ENCODE data around the gene PIGP.
"Not testable (repeated sequence)": the region's sequence is repeated elsewhere in the genome, so short reads cannot be mapped to it uniquely, and the experiment has no call there.

PIGP gene

DNA sequence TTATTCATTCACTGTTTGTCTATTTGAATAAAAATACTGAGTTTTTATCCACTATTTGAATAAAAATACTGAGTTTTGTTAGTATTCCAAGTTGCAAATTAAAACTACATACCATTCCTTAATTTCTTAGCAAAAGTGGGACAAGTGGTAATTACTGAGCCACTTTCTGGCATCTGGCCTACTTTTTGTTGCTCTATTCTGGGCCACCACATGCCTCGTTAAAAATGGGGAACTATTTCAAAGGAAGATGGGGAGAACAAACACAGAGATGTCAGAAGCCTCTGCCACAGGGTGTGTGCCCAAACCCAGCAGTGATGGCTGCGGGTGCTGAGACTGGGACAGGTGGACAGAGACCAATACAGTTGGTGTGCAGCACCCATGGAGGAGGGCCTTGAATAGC, 14.6 kb downstream of the PIGP start:
- TF ChIP-seq, protein P1, sequence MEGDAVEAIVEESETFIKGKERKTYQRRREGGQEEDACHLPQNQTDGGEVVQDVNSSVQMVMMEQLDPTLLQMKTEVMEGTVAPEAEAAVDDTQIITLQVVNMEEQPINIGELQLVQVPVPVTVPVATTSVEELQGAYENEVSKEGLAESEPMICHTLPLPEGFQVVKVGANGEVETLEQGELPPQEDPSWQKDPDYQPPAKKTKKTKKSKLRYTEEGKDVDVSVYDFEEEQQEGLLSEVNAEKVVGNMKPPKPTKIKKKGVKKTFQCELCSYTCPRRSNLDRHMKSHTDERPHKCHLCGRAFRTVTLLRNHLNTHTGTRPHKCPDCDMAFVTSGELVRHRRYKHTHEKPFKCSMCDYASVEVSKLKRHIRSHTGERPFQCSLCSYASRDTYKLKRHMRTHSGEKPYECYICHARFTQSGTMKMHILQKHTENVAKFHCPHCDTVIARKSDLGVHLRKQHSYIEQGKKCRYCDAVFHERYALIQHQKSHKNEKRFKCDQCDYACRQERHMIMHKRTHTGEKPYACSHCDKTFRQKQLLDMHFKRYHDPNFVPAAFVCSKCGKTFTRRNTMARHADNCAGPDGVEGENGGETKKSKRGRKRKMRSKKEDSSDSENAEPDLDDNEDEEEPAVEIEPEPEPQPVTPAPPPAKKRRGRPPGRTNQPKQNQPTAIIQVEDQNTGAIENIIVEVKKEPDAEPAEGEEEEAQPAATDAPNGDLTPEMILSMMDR (IDR thresholded peaks at IDR 0.05; ENCODE audit: low read depth, low read length): no peak
- no peak for TF ChIP-seq EZH2phosphoT487 (IDR thresholded peaks at IDR 0.05; ENCODE audit: low read depth)
- H3K4me1 ChIP-seq (ENCODE audit: low read length): no peaks in the 10 kb centered on the region
- H3K27ac ChIP-seq (ENCODE audit: low read length): no peak overlapping the region
- no peak overlapping the region for H3K4me2 ChIP-seq (ENCODE audit: low read length)
- H4K20me1 ChIP-seq (ENCODE audit: insufficient read depth, low read length): no peaks in the 10 kb centered on the region
- H3K4me3 ChIP-seq (ENCODE audit: low read length): no peak overlapping the region
- no peaks in the 10 kb centered on the region for H3K36me3 ChIP-seq (replicated peaks; ENCODE audit: low read depth, low read length)
- H3K9ac ChIP-seq (ENCODE audit: low read length): no peak overlapping the region
- H2AFZ ChIP-seq (ENCODE audit: low read depth, low read length): no peak overlapping the region
- no peaks in the 10 kb centered on the region for H3K9me3 ChIP-seq (ENCODE audit: insufficient read depth, low read length)
- no peaks in the 10 kb centered on the region for H3K79me2 ChIP-seq (ENCODE audit: low read length)
- H3K27me3 ChIP-seq (ENCODE audit: low read depth, low read length): peaks cover 3% of the 10 kb centered on the region; the same call in 1 of the 2 replicates

DNA sequence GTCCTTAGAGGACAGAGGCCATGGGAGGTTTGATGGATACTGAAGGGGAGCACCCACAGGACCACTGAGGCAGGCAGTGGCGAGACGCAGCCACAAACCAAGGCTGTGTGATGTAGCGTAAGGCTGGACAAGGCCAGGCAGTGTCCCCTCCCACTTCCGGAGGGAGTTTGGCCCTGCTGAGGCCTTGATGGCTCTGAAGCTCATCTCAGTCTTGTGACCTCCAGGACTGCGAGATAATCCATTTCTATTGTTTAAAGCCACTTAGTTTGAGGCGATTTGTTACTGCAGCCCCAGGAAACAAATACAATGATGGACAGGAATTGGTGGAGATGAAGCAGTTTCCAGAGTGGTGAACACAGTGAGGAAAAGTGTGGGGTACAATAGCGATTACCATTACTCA, 15.3 kb downstream of the PIGP start:
- H4K20me1 ChIP-seq (ENCODE audit: insufficient read depth, low read length): no peaks in the 10 kb centered on the region
- H3K9ac ChIP-seq (ENCODE audit: low read length): no peak overlapping the region
- no peak overlapping the region for H2AFZ ChIP-seq (ENCODE audit: low read depth, low read length)
- H3K4me1 ChIP-seq (ENCODE audit: low read length): no peaks in the 10 kb centered on the region
- H3K36me3 ChIP-seq (replicated peaks; ENCODE audit: low read depth, low read length): no peaks in the 10 kb centered on the region
- TF ChIP-seq, protein P1 (IDR thresholded peaks at IDR 0.05; ENCODE audit: low read depth, low read length): no peak
- TF ChIP-seq EZH2phosphoT487 (IDR thresholded peaks at IDR 0.05; ENCODE audit: low read depth): no peak
- H3K27ac ChIP-seq (ENCODE audit: low read length): no peak overlapping the region
- H3K9me3 ChIP-seq (ENCODE audit: insufficient read depth, low read length): no peaks in the 10 kb centered on the region
- H3K4me3 ChIP-seq (ENCODE audit: low read length): no peak overlapping the region
- no peaks in the 10 kb centered on the region for H3K79me2 ChIP-seq (ENCODE audit: low read length)
- peaks cover 3% of the 10 kb centered on the region; the same call in 1 of the 2 replicates for H3K27me3 ChIP-seq (ENCODE audit: low read depth, low read length)
- H3K4me2 ChIP-seq (ENCODE audit: low read length): no peak overlapping the region

DNA sequence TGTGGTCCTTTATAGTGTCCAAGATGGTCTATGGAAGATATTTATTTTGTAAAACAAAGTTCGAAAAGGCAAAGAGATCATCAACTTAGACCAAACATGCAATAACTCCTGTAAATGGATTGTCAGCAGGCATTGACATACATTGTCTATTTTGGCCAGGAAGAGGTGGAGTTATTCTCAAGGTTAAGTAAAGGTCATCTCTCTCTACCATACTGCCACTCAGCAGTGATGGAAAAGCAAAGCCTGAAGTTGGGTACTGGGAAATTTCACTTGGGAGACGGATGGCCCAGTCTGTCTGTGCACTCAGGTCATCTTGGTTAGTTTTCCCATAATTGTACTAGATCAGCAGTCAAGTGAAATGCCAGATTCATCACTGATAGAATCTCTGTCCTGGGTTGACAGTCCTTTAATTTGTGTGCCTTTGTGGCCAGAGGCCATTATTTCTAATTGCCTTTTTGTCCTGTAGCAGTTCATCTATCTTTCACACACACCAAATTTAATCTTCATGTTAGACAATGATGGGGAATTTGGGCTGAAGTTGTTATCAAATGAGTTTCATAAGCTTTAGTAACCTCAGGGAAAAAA, 17.5 kb downstream of the PIGP start:
- Histone ChIP-seq H3K27me3 (ENCODE audit: low read depth, low read length) (peaks cover 3% of the 10 kb centered on the region; the same call in 1 of the 2 replicates), H3K9ac (ENCODE audit: low read length) (no peak overlapping the region), H3K27ac (ENCODE audit: low read length) (no peak overlapping the region), H4K20me1 (ENCODE audit: insufficient read depth, low read length) (no peaks in the 10 kb centered on the region), H3K9me3 (ENCODE audit: insufficient read depth, low read length) (no peaks in the 10 kb centered on the region), H3K4me2 (ENCODE audit: low read length) (no peak overlapping the region), H3K36me3 (replicated peaks; ENCODE audit: low read depth, low read length) (no peaks in the 10 kb centered on the region), H3K4me3 (ENCODE audit: low read length) (no peak overlapping the region), H3K79me2 (ENCODE audit: low read length) (no peaks in the 10 kb centered on the region), H3K4me1 (ENCODE audit: low read length) (no peaks in the 10 kb centered on the region), H2AFZ (ENCODE audit: low read depth, low read length) (no peak overlapping the region)
- TF ChIP-seq EZH2phosphoT487 (IDR thresholded peaks at IDR 0.05; ENCODE audit: low read depth): no peak
- TF ChIP-seq, protein P1 (IDR thresholded peaks at IDR 0.05; ENCODE audit: low read depth, low read length): no peak

DNA sequence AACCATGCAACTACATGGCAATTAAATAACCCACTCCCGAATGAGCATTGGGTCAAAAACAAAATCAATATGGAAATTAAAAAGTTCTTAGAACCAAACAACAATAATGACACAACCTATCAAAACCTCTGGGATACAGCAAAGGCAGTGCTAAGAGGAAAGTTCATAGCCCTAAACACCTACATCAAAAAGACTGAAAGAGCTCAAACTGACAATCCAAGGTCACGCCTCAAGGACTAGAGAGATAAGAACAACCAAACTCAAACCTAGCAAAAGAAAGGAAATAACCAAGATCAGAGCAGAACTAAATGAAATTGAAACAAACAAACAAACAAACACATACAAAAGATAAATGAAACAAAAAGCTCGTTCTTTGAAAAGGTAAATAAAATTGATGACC, 23.1 kb downstream of the PIGP start:
- not testable (repeated sequence) for H3K27me3 ChIP-seq (ENCODE audit: low read depth, low read length); H3K9me3 ChIP-seq (ENCODE audit: insufficient read depth, low read length); H3K9ac ChIP-seq (ENCODE audit: low read length); H3K79me2 ChIP-seq (ENCODE audit: low read length); H3K4me3 ChIP-seq (ENCODE audit: low read length); H3K4me1 ChIP-seq (ENCODE audit: low read length); H3K36me3 ChIP-seq (replicated peaks; ENCODE audit: low read depth, low read length); H3K27ac ChIP-seq (ENCODE audit: low read length); H4K20me1 ChIP-seq (ENCODE audit: insufficient read depth, low read length); H3K4me2 ChIP-seq (ENCODE audit: low read length); H2AFZ ChIP-seq (ENCODE audit: low read depth, low read length)
